ENCODE data around the gene EEF2.

Gene EEF2

DNA sequence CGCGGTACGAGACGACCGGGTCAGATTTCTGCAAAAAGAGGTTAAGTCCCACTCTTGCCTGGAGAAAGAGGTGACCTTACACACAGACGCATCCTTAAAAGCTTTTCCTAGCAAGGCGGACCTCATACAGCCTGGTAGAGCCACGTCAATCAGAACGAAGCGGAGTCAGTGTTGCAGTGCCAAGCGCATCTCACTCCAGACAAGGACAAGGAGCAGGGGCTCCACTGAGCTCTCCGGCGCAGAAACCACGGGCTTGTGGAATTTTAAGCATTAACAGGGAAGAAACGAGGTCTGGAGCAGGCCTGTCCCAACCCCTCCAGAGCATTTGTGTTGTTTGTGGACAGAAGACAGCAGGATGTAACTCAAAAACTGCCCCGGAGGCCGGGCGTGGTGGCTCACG is 7.1 kb downstream of the EEF2 start:
- no peak for DNase-seq (ENCODE audit: low spot score)
- TF ChIP-seq, protein P1, sequence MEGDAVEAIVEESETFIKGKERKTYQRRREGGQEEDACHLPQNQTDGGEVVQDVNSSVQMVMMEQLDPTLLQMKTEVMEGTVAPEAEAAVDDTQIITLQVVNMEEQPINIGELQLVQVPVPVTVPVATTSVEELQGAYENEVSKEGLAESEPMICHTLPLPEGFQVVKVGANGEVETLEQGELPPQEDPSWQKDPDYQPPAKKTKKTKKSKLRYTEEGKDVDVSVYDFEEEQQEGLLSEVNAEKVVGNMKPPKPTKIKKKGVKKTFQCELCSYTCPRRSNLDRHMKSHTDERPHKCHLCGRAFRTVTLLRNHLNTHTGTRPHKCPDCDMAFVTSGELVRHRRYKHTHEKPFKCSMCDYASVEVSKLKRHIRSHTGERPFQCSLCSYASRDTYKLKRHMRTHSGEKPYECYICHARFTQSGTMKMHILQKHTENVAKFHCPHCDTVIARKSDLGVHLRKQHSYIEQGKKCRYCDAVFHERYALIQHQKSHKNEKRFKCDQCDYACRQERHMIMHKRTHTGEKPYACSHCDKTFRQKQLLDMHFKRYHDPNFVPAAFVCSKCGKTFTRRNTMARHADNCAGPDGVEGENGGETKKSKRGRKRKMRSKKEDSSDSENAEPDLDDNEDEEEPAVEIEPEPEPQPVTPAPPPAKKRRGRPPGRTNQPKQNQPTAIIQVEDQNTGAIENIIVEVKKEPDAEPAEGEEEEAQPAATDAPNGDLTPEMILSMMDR (IDR thresholded peaks at IDR 0.05): no peak
- H3K4me3 ChIP-seq: no peak overlapping the region
- H3K27ac ChIP-seq: no peak overlapping the region

DNA sequence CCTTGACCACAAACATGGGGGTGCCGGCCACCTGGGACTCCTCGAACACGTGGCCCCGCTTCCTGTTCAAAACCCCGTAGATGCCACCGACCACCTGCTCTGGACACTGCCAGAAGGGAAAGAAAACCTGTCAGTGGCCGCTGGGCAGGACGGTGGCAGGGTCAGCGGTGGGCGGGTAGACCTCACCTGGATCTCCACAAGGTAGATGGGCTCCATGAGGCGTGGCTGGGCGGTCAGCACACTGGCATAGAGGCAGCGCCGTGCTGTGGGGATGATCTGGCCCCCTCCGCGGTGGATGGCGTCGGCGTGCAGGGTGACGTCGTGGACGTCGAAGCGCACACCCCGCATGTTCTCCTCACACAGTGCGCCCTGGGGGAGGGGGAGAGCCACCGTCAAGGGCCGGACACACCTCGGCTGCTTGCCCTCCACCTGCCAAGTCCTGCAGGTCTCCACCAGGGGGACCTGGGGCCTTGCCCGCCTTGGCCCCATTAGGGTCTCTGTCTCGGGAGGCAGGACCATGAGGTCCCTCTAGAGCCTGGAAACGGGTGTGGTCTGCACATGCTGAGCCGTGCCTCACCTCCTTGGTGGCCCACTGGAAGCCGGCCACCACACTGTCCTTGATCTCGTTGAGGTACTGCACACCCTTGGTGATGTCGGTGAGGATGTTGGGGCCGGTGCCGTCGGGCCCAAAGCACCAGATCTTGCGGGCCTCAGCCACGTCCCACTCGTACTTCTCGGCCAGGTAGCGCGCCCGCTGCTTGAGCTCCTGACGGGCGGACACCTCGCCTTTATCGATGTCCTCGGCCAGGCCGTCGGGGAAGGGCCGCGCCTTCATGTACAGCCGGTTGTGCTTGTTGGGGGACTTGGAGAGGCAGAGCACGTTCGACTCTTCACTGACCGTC is 7.8 kb downstream of the EEF2 start:
- Histone ChIP-seq H3K27ac (no peak overlapping the region), H3K4me3 (no peak overlapping the region)
- TF ChIP-seq, protein P1 (IDR thresholded peaks at IDR 0.05): no peak
- DNase-seq (ENCODE audit: low spot score): no peak

DNA sequence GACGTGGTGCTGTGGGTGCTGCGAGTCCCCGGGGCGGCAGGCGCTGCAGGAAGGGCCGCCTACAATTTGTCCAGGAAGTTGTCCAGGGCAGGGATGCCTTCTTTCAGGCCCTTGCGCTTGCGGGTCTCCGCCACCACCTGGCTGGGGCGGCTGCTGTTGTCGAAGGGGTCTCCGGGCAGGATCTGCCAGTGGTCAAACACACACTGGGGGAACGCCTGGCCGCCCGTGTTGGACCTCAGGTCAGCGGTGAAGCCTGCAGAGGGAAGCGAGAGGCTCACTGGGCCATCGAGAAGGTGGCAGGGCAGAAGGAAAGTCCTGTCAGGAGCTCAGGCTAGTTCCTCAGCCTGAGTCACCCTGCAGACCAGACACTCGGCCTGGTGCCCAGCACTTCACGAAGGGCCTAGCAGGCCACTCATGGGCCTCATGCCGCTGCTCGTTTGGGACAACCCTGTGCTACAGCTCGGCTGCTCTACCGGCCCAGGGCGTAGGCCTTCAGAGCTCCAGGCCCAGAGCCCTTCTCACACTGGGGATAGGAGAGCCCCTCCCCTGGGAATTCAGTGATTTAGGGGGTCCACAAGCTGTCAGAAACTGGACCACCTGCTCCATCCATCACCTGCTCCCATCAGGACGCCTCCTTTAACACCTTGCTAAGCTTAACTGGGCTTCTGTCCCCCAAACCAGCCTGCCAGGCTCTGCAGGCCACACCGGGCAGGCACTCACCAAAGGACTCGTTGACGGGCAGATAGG is 8.6 kb downstream of the EEF2 start:
- Histone ChIP-seq H3K4me3 (no peak overlapping the region), H3K27ac (no peak overlapping the region)
- no peak for DNase-seq (ENCODE audit: low spot score)
- TF ChIP-seq, protein P1 (IDR thresholded peaks at IDR 0.05): no peak

DNA sequence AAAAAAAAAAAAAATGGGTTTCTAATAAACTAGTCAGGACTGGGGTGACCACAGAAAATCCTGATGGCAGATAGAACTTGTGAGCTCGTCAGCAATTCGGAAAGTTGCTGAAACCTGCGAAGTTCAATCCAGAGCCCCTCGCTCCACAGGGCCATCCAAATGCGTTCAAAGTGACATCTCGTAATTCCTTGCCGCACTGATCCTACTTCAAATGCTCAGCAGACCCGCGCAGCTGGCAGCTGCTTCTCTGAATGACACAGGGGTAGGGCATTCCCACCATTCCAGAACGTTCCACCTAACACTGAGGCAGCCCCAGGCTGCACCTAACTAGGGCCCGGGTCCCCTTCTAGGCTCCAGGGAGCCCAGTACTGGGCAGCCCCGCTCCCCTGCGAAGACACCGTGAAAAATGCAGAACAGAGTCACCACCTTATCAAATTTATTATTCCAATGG is 9.6 kb downstream of the EEF2 start:
- TF ChIP-seq, protein P1 (IDR thresholded peaks at IDR 0.05): no peak
- no peak overlapping the region for H3K27ac ChIP-seq
- H3K4me3 ChIP-seq: no peak overlapping the region
- DNase-seq (ENCODE audit: low spot score): no peak

DNA sequence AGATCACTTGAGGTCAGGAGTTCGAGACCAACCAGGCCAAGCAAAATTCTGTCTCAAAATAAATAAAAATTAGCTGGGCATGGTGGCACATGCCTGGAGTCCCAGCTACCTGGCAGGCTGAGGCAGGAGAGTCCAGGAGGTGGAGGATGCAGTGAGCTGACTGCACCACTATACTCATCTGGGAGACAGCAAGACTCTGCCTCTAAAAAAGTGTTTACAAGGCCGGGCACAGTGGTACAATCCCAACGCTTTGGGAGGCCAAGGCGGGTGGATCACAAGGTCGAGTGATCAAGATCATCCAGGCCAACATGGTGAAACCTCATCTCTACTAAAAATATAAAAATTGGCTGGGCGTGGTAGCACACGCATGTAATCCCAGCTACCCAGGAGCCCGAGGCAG is 10.1 kb downstream of the EEF2 start:
- TF ChIP-seq, protein P1 (IDR thresholded peaks at IDR 0.05): no peak
- H3K27ac ChIP-seq: no peak overlapping the region
- no peak overlapping the region for H3K4me3 ChIP-seq
- no peak for DNase-seq (ENCODE audit: low spot score)

DNA sequence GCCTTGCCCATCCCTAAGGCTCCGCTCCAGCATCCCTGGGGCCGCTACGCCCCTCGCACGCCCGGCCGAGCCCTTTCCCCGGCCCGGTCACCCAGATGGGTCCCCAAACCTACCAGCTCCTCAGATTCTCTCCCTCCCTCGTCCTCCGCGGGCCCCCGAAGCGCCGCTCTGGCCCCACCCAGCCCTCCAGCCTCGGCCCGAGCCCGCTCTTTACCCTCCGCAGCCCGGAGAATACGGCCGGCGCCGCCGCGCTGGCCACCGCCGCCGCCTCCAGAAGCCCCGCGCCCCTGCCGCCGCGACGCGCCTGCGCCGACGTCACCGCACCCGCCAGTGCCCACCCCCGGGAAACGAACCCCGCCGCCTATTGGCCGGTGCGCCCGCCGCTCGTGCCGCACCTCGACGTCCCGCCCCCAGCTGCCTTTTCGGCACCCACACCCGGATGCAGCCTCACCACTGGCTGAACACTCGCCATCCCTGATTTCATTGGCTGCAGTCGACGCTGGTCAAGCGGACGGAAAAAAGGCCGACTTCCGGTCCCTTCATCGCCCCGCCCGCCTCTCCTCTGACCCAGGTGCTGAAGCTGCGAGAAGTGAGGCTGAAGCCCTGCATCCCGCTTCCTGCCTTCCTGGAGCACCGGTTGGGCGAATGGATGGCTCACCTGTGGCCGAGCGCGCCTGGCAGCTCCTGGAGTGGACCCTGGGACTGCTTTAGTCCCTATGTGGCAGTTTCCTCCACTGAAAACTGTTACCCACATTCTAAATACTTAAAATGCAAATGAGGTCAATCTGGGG is 14.3 kb downstream of the EEF2 start, which contains the start of gene DAPK3:
Gene DAPK3 (minus strand): TSS at position 292 of the 791 bp plus-strand sequence. CDS start 1,364 bp downstream, outside the sequence.
- TF ChIP-seq, protein P1 (IDR thresholded peaks at IDR 0.05): no peak
- Histone ChIP-seq H3K27ac (peak within 1 kb of the TSS; percentile 98 to 100), H3K4me3 (peak within 1 kb of the TSS; percentile 99)
- DNase-seq (ENCODE audit: low spot score): peak; percentile 99

Measured in coronary artery (tissue), 2 donors.